GM19324 (cell line): Measurements from ENCODE around the gene DDX42.
A peak's percentile ranks its signal among the peaks of the same experiment; 100 is the strongest.
"Not testable (repeated sequence)": the region's sequence is repeated elsewhere in the genome, so short reads cannot be mapped to it uniquely, and the experiment has no call there.

Experiments
- ATAC-seq: cut with Tn5 transposase; IDR thresholded peaks from one replicate; pipeline ENCODE4 v1.9.1; 2021; ENCODE audit warnings: mild to moderate bottlenecking, moderate library complexity; ENCODE audit not compliant: unreplicated experiment, low FRiP score

DDX42 gene

DNA sequence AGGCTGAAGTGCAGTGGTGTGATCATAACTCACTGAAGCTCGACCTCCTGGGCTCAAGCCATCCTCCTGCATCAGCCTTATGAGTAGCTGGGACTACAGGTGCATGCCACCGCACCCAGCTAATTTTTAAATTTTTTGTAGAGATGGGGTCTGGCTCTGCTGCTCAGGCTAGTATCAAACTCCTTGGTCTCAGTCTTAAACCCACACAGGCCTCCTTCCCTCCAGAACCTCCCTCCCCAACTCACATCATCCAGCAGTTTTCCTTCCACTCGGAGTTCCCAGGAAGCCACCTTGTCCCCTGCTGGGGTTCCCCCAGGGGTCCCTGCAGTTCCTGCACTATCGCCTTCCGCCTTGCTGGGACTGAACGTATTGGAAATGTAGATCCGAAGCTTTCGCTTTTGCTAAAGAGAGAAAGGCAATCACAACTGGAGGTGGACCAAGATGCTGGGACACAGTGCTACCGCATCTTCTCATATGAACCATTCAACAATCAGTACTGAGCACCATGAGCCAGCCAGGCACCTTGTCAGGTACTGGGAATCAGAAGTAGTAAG, 61.3 kb downstream of the DDX42 start:
- no peak for ATAC-seq

DNA sequence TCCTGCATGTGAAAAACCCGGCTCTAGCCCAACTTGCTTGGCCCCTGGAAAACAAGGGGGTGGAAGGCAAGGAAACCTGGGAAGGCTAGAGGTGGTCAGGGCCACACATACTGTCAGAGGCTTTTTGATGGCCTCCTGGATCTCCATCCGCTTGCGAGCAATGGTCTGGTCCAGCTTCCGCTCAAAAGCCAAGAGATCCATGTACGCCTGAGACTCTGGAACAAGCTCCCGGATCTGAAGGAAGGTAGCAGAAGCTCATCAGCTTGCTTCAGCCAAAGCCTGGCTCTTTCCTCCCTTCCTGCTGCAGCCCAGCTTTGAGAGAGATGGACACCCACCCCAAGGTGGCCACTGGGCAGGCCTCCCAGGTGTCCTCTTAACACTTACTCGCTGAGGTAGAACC, 62.8 kb downstream of the DDX42 start:
- ATAC-seq = no peak

DNA sequence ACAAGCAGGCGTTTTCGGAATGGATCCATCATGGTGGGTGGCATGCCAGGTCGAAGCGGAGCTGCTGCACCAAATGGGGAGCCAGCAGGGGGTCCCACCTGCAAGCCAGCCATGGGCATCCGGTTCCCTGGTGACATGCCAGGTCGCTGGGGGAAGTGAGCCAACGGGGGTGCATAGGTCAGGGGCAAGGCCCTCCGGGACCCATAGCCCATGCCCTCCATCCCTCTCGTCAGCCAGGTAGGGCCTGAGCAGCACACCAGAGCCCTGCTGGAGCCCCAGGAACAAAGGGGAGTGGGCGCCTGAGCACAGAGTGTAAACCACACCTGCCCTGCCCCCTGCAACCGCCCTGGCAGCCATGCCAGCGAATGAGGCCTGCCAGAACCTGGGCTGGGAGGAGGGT, 63.5 kb downstream of the DDX42 start:
- no peak for ATAC-seq

DNA sequence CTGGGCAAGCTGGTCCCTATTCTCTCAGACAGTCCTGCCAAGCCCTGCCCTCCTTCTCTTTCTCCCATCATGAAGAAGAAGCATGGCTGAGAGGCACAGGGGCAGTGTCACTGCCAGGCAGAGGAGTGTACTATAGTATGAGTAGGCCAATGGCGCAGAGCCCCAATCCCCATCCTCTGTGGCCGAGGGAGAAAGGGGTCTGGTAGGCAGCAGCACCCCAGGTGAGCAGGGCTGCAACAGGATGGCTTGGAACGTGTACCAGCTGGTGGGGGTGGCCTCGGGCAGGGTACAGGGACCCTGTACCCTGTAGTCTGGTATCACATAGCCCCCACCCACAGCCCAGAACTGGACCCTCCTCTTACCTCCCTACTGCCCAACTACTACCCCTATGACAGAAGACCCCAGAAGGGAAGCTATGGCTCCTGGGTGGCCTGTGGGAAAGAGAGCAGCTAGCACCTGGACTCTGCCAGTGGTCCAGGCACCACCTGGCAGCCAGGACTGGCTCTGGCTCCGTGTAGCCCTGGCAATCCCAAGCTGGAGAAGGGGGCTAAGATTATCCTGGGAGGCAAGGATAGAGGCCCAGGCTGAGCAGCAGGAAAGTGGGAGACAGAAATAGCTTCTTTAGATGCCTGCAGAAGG, 64.1 kb downstream of the DDX42 start:
- ATAC-seq = no peak

DNA sequence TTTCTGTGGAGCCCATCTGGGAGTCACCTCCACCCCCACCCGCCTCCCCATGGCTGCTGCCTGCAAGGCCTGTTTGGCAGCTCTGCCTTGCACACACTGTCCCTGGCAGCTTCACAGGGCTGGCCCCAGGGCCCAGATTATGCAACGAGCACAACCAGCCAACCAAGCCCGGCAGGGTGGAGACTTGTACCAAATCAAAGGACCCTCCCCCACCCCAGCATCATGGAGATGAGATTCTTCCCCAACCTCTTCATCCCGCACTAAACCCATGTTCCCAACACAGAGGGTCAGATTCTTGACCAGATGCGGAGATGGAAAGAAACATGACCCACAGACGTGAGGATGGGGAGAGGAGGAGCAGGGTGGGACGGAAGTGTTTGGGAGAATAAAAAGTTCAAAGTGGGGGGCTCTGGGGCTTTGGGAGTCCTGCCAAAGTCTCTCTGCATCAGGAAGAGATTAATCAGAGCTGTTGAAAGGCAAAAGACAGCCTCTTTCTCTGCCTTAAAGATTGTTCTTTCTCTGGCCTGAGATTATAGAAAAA, 64.7 kb downstream of the DDX42 start:
- ATAC-seq = no peak

DNA sequence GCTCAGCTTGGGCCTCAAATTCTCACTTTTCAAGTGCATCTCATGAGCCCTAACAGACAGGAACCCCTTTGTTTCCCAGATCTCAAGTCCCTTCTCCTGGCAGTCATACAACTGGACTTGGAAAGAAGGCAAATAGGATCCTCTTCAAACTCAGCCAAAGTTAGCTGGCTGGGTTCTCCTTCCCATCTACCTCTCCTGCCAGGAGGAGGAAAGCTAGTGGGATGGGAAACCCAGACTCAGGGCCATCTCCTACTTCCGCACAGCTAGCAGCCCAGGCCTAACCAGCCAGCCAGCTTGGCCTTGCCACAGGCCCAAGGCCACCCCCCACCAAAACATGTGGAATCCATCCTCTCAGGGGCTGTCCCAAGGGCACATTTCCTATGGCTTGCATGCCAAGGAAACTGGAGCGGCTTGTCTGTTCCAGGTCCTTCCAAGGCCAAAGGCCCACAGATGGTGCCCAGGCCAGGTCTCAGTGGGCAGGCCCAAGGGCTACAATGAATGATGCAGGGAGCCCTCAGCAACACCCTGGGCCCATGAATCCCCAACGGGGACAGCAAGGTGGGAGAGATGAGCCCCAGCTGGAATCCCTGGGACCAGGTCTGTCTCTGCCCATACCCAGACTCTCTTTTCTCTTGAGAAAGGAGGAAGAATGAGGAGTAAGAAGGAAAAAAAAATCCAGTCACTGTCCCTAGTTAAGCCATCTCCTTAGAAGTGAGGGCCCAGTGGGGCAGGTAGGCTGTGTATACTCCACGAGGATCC, 66.8 kb downstream of the DDX42 start:
- no peak for ATAC-seq

DNA sequence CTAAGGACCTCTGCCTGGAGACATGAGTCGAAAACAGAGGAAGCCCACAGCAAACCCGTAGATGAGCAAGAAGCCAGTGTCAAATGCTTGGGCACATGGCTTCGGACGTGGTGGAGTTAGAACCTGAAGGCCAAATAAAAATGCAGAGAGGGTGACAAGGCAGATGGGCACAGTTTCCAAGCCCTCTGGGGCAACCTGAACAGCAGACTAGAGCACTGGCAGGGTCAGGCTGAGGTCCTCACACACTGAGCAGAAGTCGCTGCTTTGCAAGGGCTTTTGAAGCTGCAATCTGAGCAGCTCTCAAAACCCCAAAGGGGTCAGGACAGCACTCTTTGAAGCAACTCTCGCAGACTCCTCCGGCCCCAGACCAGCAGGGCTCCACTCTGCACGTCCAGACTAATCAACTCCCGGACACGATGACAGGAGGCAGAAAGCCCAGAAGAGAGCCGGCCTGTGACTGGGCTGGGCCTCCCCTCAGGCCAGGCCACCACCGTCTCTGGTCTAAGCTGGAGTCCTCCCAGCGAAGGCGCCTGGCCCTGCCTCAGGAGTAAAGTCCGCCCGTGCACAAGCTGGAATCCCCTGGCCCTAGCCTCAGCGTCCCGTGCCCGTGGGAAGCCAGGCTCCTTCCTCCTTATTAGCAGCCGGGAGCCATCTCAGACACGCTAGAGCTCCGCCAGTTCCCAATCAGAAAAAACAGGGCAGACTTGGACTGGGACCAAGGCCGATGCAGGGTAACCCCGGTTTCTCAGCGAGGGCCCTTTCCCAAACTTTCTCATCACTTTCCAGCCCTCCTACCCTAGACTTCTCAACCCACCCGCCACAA, 67.6 kb downstream of the DDX42 start:
- ATAC-seq = no peak

DNA sequence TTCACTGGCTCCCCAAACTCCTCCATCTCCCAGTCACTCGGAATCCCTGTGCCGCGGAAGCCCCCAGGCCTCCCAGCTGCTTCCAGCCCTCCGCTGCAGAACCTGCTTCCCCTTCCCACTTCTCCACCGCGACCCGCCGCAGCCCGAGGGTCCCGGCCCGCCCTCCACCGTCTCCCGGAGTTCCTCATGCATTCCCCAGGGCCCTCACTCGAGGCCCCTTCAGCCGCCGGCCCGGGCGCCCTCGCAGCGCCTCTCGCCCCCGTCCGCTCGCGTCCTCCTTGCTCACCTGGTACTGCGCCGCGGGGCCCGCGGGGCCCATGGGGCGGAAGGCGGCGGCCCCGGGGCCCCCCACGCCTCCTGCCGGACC, 68.2 kb downstream of the DDX42 start:
- no peak for ATAC-seq

DNA sequence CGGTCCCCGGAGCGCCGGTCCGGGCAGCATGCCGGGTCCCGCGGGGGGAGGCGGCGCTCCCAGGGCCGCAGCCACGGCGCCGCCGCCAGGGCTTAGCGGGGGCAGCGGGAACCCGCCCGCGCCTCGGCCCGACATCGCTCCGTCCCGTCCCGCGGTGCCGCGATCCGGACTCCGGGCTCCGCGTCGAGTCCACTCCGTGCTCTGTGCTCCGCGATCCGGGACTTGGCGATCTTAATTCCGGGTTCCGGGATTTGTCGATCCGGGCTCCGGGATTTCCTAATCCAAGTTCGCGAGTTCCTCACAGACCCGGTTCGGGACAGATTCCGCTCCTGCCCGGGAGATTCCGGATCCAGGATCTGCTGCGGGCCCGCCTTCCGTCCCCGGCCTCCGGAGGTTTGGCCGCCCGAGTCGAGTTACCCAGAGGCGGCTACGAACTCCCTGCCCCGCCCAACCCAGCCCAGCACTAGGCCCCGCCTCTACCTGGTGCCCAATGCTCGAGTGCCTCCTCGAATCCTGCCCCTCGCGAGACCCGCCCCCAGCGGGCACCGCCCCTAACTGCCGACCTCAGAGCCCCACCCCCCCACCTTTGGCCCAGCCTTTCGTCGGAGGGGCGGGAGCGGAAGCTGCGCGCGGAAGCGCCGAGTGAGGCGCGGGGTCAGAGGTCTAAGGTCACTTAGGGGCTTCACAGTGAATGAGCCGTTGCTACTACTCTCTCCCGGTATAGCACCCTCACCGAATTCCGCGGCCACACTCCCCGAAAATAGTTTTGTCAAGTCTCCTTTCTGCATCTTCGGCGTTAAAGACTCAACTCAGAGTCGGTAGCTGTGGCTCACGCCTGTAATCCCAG, 68.8 kb downstream of the DDX42 start, which contains the start of gene SMARCD2:
Gene SMARCD2, minus strand, starts transcription at position 146 of the 847 bp plus-strand sequence. Its CDS starts 11 bp downstream, at position 135.
- peak; percentile 82 for ATAC-seq

DNA sequence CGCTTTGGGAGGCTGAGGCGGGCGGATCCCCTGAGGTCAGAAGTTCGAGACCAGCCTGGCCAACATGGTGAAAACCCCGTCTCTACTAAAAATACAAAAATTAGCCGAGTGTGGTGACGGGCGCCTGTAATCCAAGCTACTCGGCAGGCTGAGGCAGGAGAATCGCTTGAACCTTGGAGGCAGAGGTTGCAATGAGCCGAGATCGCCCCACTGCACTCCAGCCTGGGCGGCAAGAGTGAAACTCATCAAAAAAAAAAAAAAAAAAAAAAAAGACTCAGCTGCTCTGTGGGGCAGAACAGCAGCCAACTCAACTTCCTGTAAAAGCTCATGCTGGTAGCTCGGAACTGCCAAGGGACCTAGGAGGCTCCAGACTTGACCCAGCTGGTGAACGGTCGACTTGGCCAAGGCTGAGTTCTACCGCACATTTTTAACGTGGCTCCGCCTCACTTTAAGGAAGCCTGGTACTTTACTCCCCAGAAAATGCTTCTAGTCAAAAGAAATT, 69.5 kb downstream of the DDX42 start:
- ATAC-seq = not testable (repeated sequence)

DNA sequence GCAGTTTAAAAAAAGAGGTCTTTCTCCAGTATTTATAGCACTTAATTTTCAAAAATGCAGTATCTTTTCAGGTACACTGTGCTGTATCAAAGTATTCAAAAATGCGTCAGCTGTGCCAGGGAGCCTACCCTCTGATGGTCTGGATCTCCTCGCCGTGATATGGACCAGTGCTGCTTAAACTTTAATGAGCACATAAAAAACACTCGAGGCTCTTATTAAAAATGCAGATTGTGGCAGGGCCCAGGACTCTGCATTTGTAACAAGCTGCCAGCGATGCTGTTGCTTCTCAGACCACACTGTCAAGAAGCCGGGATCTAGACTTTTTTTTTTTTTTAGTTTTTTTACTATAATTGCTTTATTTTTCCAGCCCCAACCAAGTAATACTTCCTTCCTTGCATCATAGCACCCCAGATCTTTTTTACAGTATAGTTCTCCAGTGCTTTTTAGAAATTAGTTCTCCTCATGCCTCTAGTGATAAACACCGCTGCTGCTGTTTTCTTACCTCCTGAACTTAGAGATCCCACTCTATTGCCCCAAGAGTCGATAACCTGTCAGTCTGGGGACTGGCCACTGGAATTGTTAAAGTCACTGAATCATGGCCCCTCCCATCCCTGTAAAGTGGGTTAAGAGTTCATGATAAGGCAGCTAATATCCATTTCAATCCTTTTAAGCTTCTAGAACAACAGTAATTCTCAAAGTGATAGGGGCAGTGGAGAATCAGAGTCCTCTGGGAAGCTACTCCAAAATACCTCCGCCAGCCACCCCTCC, 70.1 kb downstream of the DDX42 start:
- ATAC-seq = no peak

DNA sequence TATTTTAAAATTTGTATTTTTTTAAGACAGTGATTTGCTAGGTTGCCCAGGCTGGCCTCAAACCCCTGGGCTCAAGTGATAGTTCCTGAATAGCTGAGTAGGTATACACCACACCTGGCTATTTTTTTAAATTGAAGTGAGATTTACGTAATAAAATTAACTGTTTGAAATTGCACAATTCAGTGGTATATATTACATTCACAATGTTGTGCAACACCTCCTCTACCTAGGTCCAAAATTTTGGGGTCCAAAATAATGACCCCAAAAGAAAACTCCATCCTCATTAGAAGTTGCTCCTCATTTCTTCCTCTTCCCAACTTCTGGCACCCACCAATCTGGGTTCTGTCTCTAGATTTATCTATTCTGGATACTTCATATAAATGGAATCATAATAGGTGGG, 71.5 kb downstream of the DDX42 start:
- ATAC-seq = no peak

DNA sequence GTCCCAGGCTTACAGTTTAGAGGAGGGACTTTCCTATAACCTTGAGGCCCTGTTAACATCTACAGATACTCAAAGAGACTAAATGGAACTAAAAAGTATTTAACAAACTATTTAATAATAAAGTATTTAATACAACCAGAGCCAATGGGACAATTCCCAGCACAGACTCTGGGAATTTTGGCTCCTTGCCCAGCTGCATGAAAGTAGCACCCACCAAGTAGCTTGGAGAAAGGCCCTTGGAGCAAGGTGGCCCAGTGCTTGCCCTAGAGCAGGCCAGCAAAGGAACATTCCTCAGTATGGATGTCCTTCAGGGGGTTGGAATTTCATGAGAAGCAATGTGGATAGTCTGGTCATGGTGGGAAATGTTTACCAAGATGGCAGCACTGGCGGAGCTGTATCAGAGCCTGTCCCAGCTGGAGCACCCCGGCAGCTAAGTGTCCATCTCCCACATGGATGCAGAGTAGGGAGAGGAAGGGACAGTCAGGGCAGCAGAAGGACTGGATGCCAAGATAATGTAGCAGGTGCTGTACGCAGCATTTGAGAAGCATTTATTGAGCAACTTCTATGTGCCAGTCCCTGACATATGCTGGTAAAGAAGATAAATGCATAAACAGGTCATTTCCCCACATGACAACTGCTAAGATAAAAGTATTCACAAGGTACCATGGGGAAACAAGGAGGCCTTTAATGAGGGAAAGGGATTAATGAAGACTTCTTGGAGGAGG, 73.7 kb downstream of the DDX42 start:
- no peak for ATAC-seq

DNA sequence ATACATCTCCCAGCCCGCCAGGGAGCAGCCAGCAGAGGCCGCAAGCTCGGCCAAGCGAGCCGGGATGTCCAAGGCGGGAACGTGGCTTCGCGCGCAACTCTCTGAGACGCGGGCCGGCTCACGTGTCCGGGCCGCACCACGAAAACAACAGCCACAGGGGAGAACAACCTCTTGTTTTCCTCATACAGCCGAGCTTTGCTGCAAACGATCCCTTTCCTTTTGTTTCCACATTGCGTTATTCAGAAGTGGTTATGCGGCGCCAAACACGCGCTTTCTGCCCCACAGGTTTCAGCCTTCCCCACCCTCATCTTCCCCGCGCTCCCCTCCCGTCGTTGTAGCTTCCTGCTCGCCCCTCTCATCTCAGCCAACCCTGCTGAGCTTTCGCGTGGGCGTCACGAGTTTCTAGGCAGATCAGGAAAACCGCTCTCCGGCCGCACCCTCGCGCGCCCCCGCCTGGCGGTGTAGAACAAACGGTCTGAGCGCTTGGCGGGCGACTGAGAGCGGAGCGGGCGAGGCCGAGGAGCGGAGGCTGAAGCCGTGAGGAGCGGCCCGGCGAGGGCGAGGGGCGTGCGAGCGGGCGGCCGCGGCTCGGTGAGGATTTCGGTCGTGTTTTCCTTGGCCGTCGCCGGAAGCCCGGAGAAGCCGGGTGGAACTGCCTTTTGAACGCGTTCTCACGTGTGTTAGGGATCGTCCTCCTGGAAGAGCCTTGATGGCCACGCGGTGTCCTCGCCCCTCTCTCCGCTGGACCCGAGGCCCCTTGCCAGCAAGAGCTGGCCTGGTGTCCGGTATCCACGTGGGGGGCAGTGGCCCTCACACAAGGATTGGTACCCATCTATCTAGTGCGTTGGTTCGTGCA, 75.1 kb downstream of the DDX42 start:
- peak; percentile 68 for ATAC-seq

DNA sequence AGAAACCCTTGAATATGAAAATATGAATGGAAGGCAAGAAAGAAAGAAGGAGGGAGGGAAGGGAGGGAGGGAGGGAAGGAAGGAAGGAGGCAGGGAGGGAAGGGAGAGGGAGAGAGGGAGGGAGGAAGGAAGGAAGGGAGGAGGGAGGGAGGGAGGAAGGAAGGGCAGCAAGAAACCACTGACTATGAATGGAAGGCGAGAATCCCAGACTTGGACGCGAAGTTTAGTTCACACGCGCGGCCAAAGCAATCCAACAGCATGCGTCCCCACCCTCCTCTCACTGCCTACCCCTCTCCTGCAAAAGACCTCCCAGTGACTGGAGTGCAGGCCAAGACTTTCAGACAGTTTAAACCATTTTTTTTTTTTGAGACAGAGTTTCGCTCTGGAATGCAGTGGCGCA, 76.4 kb downstream of the DDX42 start:
- ATAC-seq = no peak

DNA sequence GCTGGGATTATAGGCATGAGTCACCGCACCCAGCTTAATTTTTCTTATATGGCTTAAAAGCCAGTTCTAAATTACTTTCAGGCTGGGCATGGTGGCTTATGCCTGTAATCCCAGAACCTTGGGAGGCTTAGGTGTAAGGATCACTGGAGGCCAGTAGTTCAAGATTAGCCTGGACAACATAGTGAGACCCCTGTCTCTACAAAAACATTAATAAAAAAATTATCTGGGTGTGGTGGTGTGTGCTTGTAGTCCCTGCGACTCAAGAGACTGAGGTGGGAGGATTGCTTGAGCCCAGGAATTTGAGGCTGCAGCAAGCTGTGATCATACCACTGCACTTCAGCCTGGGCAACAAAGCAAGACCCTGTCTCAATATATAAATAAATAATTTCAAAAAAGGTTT, 79.3 kb downstream of the DDX42 start:
- ATAC-seq = no peak

DNA sequence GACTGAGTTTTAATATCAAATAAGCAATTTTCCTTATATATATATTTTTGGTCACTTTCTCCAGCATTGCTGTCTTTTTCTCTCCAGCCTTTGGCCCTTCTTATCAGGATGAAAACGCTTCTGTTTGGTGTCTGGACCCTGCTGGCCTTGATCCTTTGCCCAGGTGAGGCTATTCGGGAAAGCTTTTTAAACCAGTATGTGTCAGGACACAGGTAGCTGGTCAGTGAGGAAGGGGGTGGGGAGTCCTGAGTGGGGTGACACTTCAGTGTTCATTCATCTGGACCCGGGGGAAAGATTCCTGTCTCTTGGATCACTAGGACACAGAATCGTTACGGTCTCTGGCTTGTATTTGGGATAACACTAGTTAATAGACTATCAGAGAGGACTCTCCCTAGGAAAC, 80.7 kb downstream of the DDX42 start:
- ATAC-seq = no peak
